ENCODE results near the gene ABCD1.
"Not testable (repeated sequence)": the region's sequence is repeated elsewhere in the genome, so short reads cannot be mapped to it uniquely, and the experiment has no call there.

DNA sequence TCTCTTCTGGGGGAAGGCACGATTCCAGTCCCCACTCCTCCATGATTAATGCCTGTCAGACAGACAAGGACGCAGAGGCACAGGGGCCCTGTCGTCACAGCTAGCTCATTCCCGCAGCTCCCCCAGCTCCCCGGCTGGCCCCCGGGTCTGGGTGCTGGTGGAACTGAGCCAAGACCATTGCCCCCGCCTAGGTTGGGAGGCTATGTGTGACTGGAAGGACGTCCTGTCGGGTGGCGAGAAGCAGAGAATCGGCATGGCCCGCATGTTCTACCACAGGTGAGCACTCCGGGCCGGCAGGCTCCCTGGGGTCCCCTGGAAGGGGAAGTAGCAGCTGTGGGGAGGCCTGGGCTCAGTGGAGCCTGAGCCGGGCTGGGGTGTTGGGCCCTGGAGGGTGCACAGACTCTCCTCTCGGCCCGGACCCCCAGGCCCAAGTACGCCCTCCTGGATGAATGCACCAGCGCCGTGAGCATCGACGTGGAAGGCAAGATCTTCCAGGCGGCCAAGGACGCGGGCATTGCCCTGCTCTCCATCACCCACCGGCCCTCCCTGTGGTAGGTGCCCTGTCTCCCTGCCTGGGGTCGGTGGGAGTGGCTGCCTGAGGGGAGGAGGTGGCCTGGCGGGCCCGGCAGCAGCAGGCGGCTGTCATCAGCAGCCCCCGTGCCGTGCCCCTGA lies 18.3 kb downstream of the ABCD1 start:
- TF ChIP-seq, protein P1, sequence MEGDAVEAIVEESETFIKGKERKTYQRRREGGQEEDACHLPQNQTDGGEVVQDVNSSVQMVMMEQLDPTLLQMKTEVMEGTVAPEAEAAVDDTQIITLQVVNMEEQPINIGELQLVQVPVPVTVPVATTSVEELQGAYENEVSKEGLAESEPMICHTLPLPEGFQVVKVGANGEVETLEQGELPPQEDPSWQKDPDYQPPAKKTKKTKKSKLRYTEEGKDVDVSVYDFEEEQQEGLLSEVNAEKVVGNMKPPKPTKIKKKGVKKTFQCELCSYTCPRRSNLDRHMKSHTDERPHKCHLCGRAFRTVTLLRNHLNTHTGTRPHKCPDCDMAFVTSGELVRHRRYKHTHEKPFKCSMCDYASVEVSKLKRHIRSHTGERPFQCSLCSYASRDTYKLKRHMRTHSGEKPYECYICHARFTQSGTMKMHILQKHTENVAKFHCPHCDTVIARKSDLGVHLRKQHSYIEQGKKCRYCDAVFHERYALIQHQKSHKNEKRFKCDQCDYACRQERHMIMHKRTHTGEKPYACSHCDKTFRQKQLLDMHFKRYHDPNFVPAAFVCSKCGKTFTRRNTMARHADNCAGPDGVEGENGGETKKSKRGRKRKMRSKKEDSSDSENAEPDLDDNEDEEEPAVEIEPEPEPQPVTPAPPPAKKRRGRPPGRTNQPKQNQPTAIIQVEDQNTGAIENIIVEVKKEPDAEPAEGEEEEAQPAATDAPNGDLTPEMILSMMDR (IDR thresholded peaks at IDR 0.05 in 8 of 11, conservative IDR thresholded peaks at IDR 0.05 in 3 of 11), result not testable (repeated sequence)
- not testable (repeated sequence) for TF ChIP-seq POLR2A (IDR thresholded peaks at IDR 0.05)
- peak in 2 of 3 donors; percentile 23 to 35 for TF ChIP-seq POLR2AphosphoS5 (IDR thresholded peaks at IDR 0.05)
